Dendritic cell treated with granulocyte-macrophage colony-stimulating factor and Interleukin-4, amounts not matched to agents 40 ng/mL and 50 ng/mL, for 4 days (primary cell): Measurements from ENCODE around the gene TMEM63A.
A peak's percentile ranks its signal among the peaks of the same experiment; 100 is the strongest.

Experiments
- H3K27ac Mint-ChIP-seq: one replicate; pipeline ENCODE4 v1.8.0; 2022; ENCODE audit warnings: mild to moderate bottlenecking, mixed read lengths
- H3K27me3 Mint-ChIP-seq: one replicate; pipeline ENCODE4 v1.8.0; 2022; ENCODE audit warnings: mild to moderate bottlenecking, mixed read lengths
- H3K36me3 Mint-ChIP-seq: one replicate; pipeline ENCODE4 v1.8.0; 2022; ENCODE audit warnings: low read depth, mixed read lengths
- H3K4me1 Mint-ChIP-seq: one replicate; pipeline ENCODE4 v1.8.0; 2022; ENCODE audit warnings: low read depth, mixed read lengths
- H3K4me3 Mint-ChIP-seq: one replicate; pipeline ENCODE4 v1.8.0; 2022; ENCODE audit warnings: mild to moderate bottlenecking, moderate library complexity, mixed read lengths
- H3K9me3 Mint-ChIP-seq: one replicate; pipeline ENCODE4 v1.8.0; 2022; ENCODE audit warnings: mixed read lengths
- intact Hi-C: fragments of 100-400 bp; cut with micrococcal nuclease; formaldehyde crosslinking; loops from one replicate; pipeline ENCODE4 v1.15.0; 2022

The TMEM63A gene

DNA sequence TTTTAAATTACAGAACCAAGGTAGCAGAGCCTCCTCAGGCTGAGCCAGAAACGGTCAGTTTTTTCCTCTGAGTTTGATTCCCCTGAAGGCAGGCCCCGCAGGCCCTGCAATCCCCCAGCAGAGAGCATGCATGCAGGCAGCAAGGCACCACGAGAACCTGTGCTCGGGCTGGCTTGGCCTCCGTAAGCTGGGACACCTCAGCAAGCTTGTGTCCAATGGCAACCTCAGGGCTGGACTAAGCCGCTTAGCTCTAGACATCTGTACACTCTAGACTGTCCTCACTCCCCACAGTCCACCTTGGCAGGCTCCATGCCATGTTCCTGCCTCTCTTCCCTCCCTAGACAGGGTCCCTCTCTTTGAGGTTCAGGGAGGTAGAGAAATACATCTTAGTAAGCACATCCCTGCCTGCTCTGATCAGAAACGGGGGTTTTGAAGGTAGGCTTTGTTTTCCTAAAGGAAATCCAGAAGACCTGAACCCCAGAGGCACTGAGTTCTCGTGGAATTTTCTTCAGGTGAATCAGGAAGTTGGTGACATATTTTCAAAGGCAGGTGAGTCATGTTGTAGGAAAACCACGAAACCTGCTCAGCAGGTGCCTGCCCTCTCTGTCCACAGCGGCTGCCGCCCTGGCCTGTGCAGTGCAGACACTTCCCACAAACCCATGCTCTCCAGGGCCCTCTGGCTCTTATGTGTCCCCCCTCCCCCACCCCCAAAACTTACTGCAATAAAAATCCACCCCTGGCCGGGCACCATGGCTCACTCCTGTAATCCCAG is 7.0 kb downstream of the TMEM63A start:
- Mint-ChIP-seq H3K9me3 (no peaks in the 10 kb centered on the region), H3K4me3 (no peak overlapping the region), H3K36me3 (peaks cover 77% of the 10 kb centered on the region), H3K27me3 (no peaks in the 10 kb centered on the region), H3K27ac (no peak overlapping the region), H3K4me1 (peaks cover 25% of the 10 kb centered on the region)
- intact Hi-C loops: no loop called here

DNA sequence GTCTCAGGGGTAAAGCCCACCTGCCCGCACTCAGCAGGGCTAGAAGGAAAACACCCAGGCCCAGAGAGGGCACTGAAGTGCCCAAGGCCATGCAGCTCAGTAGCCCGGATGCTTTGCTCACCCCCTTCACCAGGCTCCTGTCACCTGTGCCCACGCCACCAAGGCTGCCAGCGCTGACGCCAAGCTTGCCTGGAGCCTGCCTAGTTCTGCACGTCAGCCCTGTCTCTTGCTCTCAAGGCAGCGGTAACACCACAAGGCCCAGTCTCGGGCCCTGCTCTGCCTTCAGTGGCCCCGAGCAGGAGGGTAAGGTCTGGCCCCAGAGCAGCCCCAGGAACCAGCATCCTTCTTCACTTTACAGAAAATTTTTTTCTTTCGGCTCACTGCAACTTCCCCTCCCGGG is 7.7 kb downstream of the TMEM63A start:
- H3K4me1 Mint-ChIP-seq: peaks cover 17% of the 10 kb centered on the region
- H3K4me3 Mint-ChIP-seq: no peak overlapping the region

DNA sequence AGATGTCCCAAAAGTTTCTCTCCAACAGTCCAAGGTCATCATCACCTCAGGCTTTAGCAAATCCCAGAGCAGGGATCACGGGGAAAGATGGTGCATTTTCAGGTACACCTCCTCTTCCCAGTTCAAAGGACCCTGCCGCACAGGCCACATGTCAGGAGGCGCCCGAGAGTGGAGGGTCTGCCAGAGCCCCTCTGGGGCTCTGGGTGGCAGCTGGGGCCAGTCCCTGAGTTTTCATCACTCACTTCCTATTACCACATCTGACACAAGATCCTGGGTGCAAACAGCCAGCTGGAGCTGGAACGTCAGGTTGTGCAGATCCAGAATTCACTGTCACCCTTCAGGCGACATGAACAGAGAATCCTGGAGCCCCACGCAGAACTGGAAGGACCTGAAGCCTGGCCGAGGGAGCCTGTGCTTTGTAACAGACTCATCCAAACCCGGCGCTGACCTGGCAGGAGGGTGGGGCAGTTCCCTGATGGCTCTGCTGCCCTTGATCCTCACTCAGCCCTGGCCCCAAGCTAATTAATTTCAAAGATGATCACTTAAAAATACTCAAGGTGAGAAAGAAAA is 8.8 kb downstream of the TMEM63A start:
- no peaks in the 10 kb centered on the region for H3K27me3 Mint-ChIP-seq

More for the DNA sequence above, 7.7 kb downstream of the TMEM63A start:
- Mint-ChIP-seq H3K27me3 (no peaks in the 10 kb centered on the region), H3K36me3 (peaks cover 85% of the 10 kb centered on the region), H3K9me3 (no peaks in the 10 kb centered on the region), H3K27ac (no peak overlapping the region)
- intact Hi-C loops: no loop called here

DNA sequence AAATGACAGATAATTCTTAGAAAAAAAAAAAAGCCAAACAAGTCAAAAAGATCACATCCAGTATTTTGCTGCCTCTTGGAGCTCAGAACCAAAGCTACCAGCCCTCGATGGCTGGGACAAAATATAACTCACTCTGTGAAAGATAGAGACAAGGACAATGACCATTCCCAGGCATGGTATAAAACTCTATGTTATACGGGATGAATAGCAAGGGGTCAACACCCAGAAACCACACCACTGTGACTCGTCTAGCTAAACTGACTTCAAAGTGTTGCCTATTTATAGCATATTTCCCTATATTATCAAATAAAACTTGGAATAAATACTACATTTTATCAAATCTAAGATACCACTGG is 10.1 kb downstream of the TMEM63A start:
- H3K27me3 Mint-ChIP-seq: no peaks in the 10 kb centered on the region
- intact Hi-C loops: no loop called here
- H3K4me1 Mint-ChIP-seq: peaks cover 1% of the 10 kb centered on the region
- H3K4me3 Mint-ChIP-seq: no peak overlapping the region
- no peak overlapping the region for H3K27ac Mint-ChIP-seq
- H3K9me3 Mint-ChIP-seq: no peaks in the 10 kb centered on the region
- H3K36me3 Mint-ChIP-seq: peaks cover 98% of the 10 kb centered on the region

More for the DNA sequence above, 8.8 kb downstream of the TMEM63A start:
- Mint-ChIP-seq H3K36me3 (peaks cover 95% of the 10 kb centered on the region), H3K9me3 (no peaks in the 10 kb centered on the region), H3K4me1 (peaks cover 7% of the 10 kb centered on the region), H3K27ac (no peak overlapping the region), H3K4me3 (no peak overlapping the region)
- intact Hi-C loops: no loop called here

DNA sequence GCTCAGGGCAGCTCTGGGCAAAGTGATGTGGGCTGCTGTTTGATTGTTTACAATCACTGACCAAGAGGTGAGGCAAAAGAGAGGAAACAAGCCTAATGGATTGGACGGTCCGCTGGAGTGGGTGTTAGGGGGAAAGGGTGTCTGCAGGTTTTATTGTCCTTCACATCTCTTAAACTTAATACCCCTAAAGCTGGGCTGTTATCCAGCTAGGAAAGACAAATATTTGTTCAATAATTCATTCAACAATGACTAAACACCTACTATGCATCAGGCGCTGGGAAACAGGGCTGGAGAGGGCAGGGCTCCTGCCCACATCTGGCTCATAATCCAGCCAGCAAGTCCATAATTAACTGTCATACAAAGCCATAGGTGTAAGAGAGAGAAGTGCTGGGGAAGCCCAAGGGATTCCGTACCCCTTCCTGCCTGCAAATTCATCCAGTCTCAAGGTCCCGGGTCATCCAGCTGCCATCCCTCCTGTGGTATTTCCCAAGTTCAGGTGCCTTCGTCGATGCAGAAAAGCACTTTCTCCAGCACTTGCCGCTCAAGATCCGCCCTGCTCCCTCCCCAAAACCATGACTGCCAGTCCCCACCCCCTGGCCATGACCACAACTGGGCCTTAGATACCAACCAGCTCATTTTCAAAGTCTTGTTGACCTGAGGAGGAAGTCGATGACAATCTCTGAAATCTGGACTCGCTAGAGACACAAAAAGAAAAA is 10.7 kb downstream of the TMEM63A start:
- no peaks in the 10 kb centered on the region for H3K27me3 Mint-ChIP-seq
- H3K4me1 Mint-ChIP-seq: peaks cover 7% of the 10 kb centered on the region
- H3K27ac Mint-ChIP-seq: no peak overlapping the region

DNA sequence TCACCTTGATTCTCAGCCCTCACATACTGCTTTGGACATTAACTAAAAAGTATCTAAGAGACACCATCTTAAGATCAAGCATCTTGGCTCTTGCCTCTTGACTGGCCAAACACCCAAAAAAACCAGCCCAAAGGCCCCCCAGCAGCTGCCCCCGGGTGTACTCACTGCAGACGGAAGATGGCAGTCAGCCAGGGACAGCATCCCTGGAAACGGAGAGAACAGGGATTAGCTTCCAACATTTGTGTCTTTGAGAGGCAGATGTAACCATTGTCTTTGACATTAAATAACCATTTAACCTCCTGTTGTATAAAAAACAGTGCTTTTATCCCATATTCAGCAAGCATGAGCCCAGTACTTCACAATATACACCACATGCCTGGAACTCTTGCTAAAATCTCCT is 11.3 kb downstream of the TMEM63A start:
- no peak overlapping the region for H3K27ac Mint-ChIP-seq
- peaks cover 98% of the 10 kb centered on the region for H3K36me3 Mint-ChIP-seq
- no peaks in the 10 kb centered on the region for H3K27me3 Mint-ChIP-seq
- intact Hi-C loops: no loop called here
- no peak overlapping the region for H3K4me3 Mint-ChIP-seq
- no peaks in the 10 kb centered on the region for H3K9me3 Mint-ChIP-seq
- H3K4me1 Mint-ChIP-seq: peaks cover 13% of the 10 kb centered on the region

More for the DNA sequence above, 10.7 kb downstream of the TMEM63A start:
- intact Hi-C loops: no loop called here
- H3K4me3 Mint-ChIP-seq: no peak overlapping the region
- H3K9me3 Mint-ChIP-seq: no peaks in the 10 kb centered on the region
- H3K36me3 Mint-ChIP-seq: peaks cover 98% of the 10 kb centered on the region

DNA sequence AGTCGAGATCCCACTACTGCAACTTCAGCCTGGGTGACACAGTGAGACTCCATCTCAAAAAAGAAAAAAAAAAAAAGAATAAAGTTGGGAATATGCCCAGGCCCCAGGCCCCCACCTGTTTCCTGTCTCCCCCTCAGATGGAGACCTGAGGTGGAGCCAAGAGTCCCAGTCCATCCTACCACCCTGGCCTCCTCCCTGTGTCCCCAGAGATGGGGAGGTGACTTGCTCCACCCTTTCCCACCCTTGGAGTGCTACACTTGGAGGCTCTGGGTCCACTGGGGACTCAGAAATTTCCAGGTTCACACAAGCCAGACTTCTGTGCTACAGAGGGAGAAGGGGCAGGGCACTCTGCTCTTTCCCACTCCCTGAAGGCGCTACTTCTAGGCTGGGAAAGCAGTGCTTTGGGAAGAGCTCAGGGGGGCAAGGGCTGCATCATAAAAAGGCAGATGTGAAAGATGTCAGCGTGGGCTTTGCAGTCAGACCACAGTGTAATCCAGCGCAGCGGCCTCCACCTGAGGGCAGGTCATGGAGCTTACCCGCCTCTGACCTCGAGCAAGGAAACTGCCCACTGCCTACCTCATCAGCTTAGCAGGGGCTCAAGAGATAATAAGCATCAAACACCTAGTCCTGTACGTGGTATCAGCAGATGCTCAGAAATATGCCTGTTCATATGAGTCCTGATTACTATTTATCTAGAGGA is 13.4 kb downstream of the TMEM63A start:
- Mint-ChIP-seq H3K27ac (no peak overlapping the region), H3K4me1 (peaks cover 18% of the 10 kb centered on the region), H3K4me3 (no peak overlapping the region), H3K36me3 (peaks cover 90% of the 10 kb centered on the region), H3K27me3 (no peaks in the 10 kb centered on the region), H3K9me3 (no peaks in the 10 kb centered on the region)
- intact Hi-C loops: no loop called here

DNA sequence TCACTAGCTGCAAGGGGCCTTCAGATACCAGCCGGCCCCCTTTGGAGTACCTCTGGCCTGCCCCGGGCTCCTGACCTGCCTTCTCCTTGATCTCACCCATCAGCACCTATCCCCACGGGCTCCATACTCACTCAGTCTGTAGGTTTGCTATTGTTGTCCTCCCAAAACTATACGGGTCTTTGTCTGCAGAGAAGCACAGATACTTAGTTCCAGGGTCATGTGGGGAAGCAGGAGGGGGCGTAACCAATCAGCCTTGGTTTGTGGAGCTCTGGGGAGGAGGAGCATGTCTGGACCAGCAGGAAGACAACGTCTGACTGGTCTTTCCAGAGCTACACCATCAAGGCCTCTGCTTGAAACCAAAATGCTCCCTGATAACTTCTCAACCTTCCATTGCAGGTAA is 15.2 kb downstream of the TMEM63A start:
- intact Hi-C loops: no loop called here
- H3K4me3 Mint-ChIP-seq: no peak overlapping the region
- H3K27me3 Mint-ChIP-seq: no peaks in the 10 kb centered on the region
- H3K9me3 Mint-ChIP-seq: no peaks in the 10 kb centered on the region
- peaks cover 90% of the 10 kb centered on the region for H3K36me3 Mint-ChIP-seq
- H3K27ac Mint-ChIP-seq: no peak overlapping the region
- peaks cover 18% of the 10 kb centered on the region for H3K4me1 Mint-ChIP-seq

DNA sequence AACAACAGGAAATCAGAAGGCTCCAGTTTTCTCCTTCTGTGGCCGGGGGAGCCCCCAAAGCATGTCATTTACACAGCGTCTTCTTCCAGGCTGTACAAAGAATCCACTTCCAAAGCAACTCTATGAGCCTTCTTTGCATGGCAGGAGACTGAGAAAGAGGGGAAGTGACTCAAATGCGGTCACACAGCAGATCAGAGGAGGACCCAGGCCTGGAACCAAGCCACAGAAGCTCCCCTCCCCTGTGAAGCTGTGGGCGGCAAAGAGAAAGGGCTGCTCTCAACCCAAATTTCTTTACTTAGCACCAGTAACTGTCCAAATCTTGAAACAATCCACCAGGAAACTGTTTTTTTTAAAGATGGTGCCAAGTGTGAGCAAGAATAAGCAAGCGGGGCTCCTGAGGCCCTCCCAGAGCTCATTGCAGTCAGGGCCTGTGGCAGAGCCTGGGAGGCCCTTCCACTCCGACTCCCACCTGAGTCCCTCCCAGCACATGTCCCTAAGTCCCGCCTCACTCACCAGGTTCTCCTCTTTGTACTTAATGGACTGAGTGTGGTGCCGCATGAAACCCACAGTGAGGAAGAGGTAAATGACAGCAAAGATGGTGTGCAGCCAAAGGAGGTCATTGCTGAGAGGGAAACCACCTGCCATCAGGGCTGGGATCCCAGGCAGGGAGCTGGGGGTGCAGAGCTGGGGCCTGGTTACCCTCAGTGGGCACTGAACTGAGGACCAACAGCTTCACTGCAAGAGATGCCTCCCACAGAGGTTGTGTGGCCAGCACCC is 15.9 kb downstream of the TMEM63A start:
- H3K9me3 Mint-ChIP-seq: no peaks in the 10 kb centered on the region
- H3K36me3 Mint-ChIP-seq: peaks cover 90% of the 10 kb centered on the region
- H3K4me3 Mint-ChIP-seq: no peak overlapping the region
- intact Hi-C loops: no loop called here
- H3K27ac Mint-ChIP-seq: peak overlapping the region; percentile 0
- H3K4me1 Mint-ChIP-seq: peaks cover 18% of the 10 kb centered on the region
- H3K27me3 Mint-ChIP-seq: no peaks in the 10 kb centered on the region

DNA sequence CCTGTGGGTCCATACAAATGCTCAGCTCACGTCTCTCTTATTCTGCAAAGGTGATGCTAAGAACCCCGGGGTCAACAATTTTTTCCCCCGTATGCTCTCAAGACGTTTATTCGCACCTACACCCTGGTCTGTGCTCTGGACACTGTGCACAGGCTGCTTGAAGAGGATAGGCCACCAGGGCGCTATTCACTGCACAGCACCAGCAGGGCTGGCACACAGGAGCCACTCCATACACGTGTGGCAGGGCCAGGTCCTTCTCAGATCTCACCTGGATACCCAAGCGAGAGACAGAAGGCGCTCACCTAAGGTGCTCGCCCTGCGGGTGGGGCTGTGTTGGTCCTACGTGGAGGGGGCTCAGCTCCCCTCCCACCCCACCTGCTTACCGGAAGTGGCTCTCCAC is 16.7 kb downstream of the TMEM63A start:
- Mint-ChIP-seq H3K9me3 (no peaks in the 10 kb centered on the region), H3K4me1 (peaks cover 18% of the 10 kb centered on the region), H3K36me3 (peaks cover 90% of the 10 kb centered on the region), H3K27ac (peak overlapping the region; percentile 0), H3K27me3 (no peaks in the 10 kb centered on the region), H3K4me3 (no peak overlapping the region)
- intact Hi-C loops: no loop called here

DNA sequence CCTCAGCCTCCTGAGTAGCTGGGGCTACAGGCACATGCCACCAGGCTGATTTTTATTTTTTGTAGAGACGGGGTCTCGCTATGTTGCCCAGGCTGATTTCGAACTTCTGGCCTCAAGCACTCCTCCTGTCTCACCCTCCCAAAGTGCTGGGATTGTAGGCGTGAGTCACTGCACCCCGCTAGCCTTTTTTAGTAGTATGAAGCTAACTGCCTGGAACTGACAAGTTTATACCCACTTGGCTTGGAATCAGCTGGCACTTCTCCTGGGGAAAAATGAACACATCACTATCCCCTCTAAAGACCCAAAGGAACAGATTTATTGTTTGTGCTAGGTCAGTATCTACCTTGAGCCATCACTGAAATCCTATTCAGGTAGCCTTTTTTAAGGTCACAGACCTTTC is 19.0 kb downstream of the TMEM63A start:
- H3K4me3 Mint-ChIP-seq: no peak overlapping the region
- peaks cover 90% of the 10 kb centered on the region for H3K36me3 Mint-ChIP-seq
- no peaks in the 10 kb centered on the region for H3K27me3 Mint-ChIP-seq
- no peaks in the 10 kb centered on the region for H3K9me3 Mint-ChIP-seq
- intact Hi-C loops: no loop called here
- H3K4me1 Mint-ChIP-seq: peaks cover 18% of the 10 kb centered on the region
- H3K27ac Mint-ChIP-seq: no peak overlapping the region

DNA sequence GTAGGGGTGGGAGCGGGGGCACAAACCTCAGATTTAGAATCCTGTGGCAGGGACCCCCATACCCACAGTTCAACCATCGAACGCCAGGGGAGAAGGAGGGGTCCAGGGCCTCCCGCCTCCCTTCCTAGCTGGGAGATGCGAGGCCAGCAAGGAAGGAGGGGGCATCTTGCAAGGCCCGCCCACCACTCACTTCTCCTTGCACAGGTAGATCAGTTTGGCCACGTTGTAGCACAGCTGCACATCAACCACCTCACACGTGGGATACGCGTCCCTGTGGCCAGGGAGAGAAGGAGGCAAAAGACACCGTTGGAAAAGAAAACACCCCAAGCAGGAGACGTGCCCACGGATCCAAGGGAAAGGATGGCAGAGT is 19.6 kb downstream of the TMEM63A start:
- Mint-ChIP-seq H3K36me3 (peaks cover 90% of the 10 kb centered on the region), H3K27ac (no peak overlapping the region), H3K9me3 (no peaks in the 10 kb centered on the region), H3K4me3 (no peak overlapping the region), H3K27me3 (no peaks in the 10 kb centered on the region), H3K4me1 (peaks cover 18% of the 10 kb centered on the region)
- intact Hi-C loops: no loop called here

DNA sequence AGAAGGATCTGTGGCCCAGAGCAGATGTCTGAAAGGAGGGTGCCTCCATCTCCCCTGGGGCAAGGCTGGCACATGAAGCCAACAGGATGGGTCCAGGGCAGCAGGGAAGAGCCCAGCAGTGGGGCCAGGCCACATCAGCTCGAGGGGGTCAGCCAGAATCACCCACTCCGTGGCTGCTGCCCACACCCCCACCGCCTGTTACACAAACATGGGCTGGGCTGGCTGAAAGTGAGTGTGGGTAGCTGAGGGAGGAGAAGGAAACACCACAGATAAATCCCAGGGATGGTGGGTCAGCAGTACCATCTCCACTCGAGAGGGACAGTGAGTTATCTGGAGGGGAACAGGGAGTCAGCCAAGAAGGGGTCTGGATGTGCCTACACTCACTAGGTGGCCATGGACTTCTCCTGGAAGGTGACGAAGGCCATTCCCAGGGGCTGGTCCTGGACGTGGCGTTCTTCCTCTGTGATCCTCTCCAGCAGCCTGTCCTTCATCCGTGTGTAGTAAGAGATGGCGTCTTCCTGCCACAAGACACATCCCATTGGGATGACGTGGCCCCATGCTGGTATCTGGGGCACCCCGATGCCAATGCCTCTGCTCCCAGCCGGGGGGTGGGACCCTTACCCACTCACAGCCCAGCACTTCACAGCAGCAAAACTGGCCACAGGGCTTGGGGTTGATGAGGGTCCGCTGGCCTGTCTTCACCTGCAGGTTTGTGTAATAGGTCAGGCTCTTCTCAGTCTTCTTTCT is 20.2 kb downstream of the TMEM63A start:
- H3K4me3 Mint-ChIP-seq: no peak overlapping the region
- intact Hi-C loops: no loop called here
- H3K27me3 Mint-ChIP-seq: no peaks in the 10 kb centered on the region
- H3K36me3 Mint-ChIP-seq: peaks cover 90% of the 10 kb centered on the region
- peaks cover 16% of the 10 kb centered on the region for H3K4me1 Mint-ChIP-seq
- H3K9me3 Mint-ChIP-seq: no peaks in the 10 kb centered on the region
- H3K27ac Mint-ChIP-seq: no peak overlapping the region
